Heart right ventricle (tissue), 16 donors: ENCODE results near the gene FAM187B. TPM values are rescaled to one million over a fixed set of nuclear protein-coding genes. Genes with fewer than 3 reads are reported as not detected.

ENCODE experiments used
- ATAC-seq, 8 donors: fragments of 200-7000 bp; cut with Tn5 transposase; one replicate each; pipeline ENCODE4 v1.9.1; 2020; ENCODE audit warnings: mild to moderate bottlenecking in 8 of 8, moderate library complexity in 8 of 8, moderate number of reproducible peaks in 1 of 8
- DNase-seq, 2 donors: peaks; one replicate each; pipeline ENCODE4 v3.0.0-alpha.2; 2020
- H3K27ac ChIP-seq, 10 donors: fragments of 200-600 bp; sonication (generic) in 2 of 10; one replicate each; pipeline versions ENCODE4 v1.5.0 to v1.8.0; 2020 to 2022; ENCODE audit warnings: mild to moderate bottlenecking in 3 of 10
- H3K27me3 ChIP-seq, 7 donors: fragments of 200-600 bp; one replicate each; pipeline ENCODE4 v1.8.0; 2021 to 2022; ENCODE audit warnings: mild to moderate bottlenecking in 2 of 7
- H3K36me3 ChIP-seq, 9 donors: fragments of 200-600 bp; sonication (generic) in 1 of 9; one replicate each; pipeline versions ENCODE4 v1.5.0 to v1.8.0; 2020 to 2022; ENCODE audit warnings: mild to moderate bottlenecking in 2 of 9
- H3K4me1 ChIP-seq, 9 donors: fragments of 200-600 bp; sonication (generic) in 1 of 9; one replicate each; pipeline versions ENCODE4 v1.5.0 to v1.8.0; 2020 to 2022; ENCODE audit warnings: mild to moderate bottlenecking in 4 of 9
- H3K4me3 ChIP-seq, 10 donors: fragments of 200-600 bp; sonication (generic) in 2 of 10; one replicate each; pipeline versions ENCODE4 v1.5.0 to v1.8.0; 2020 to 2022; ENCODE audit warnings: mild to moderate bottlenecking in 7 of 10, moderate library complexity in 2 of 10
- H3K9me3 ChIP-seq, 11 donors: fragments of 200-600 bp in 10 of 11; sonication (generic) in 2 of 11; one replicate each; pipeline versions ENCODE4 v1.5.0 to v1.8.0; 2013 to 2022; ENCODE audit warnings: mild to moderate bottlenecking in 2 of 11, control low read depth in 1 of 11, moderate library complexity in 1 of 11
- CTCF ChIP-seq, 9 donors: fragments of 200-600 bp; sonication (generic) in 2 of 9; IDR thresholded peaks; one replicate each; pipeline versions ENCODE4 v1.5.0 to v1.8.0; 2021 to 2022; ENCODE audit warnings: antibody characterized with exemption in 9 of 9, mild to moderate bottlenecking in 5 of 9, moderate library complexity in 1 of 9
- WGBS, 2 donors: extraction: QIAGEN DNeasy Blood & Tissue Kit; methylation state at CpG; one replicate each; pipeline ENCODE4 v1.1.7; 2013; ENCODE audit warnings: inconsistent platforms in 1 of 2; 5-methylcytosine and 5-hydroxymethylcytosine counted together
- intact Hi-C, 10 donors: fragments of 100-400 bp; cut with DNase I; formaldehyde crosslinking; loops; one replicate each; pipeline versions ENCODE4 v1.11.1 to v1.14.2; 2022
- polyA plus RNA-seq, 2 donors: library from polyadenylated mRNA; stranded (reverse); fragments of 200-250 nt; gene quantifications; one replicate each; pipeline ENCODE4 v1.2.3, GENCODE V29; 2013
- total RNA-seq, 10 donors: library from RNA; stranded (reverse); fragmentation: NEBNext Ultra II Directional in 3 of 10; extraction: Animal tissue kit (Norgen Biotek cat#: 25700) in 3 of 10; gene quantifications; one replicate each; pipeline versions ENCODE4 v1.2.1 to v1.2.4, GENCODE V29; 2021 to 2023
- donor health status: Arrhythmogenic right ventricular cardiomyopathy.
- donor health status: ischemic (EF 13 %, LVEDD 7.1; RV severe dilation, severe dysfunction).
- donor health status: healthy with polysubstance abuse.
- donor health status: DM: no; HTN: yes; CAD: no.
- donor health status: DM: no; HTN: no; CAD: no.
- donor health status: ischemic (EF 25% LVEDD 6.9; RV normal size, moderate dysfunction).
- donor health status: ischemic (EF 25% LVEDD 5.7; RV mildly dilated, moderate dysfunction).
- donor health status: healthy.
- donor health status: DM: yes; HTN: yes; CAD: no.
- donor health status: Ischemic cardiomyopathy.
- donor health status: ischemic (EF 35%, LVEDD 5.7; RV mildly dilated, moderate dysfunction).
- donor health status: nonischemic (EF 11% LVEDD 7.7; RV severe dilation, severe dysfunction).
- donor health status: DM: yes; HTN: yes; CAD: no.
- donor health status: PGD.
- donor health status: ischemic (EF 29% LVEDD 5.4; RV normal size, mild dysfunction).
- donor health status: nonischemic (EF 23%, LVEDD 6.1; RV moderate dilation, normal function).

FAM187B gene
- total and polyA plus RNA-seq, 12 donors: 0.48 TPM; not detected in 11

GRCh38 chr19:35176181-35176570 is 52.4 kb downstream of the FAM187B start:
- 69 to 71% methylated on average over 3 of the region's 3 CpGs for WGBS, 2 donors
- intact Hi-C loops: no loop called here
- no peak for ATAC-seq

More at GRCh38 chr19:35176181-35176570, 52.4 kb downstream of the FAM187B start:
- Histone ChIP-seq H3K36me3 (no peaks in the 10 kb centered on the region), H3K4me3 (no peak overlapping the region), H3K9me3 (no peaks in the 10 kb centered on the region), H3K4me1 (peaks cover 0 to 15% (median 3%) of the 10 kb centered on the region in 9 donors), H3K27ac (no peak overlapping the region), H3K27me3 (peaks cover 0 to 13% (median 0%) of the 10 kb centered on the region in 7 donors)
- TF ChIP-seq CTCF (IDR thresholded peaks at IDR 0.05): no peak
- DNase-seq: no peak

Other genes with a start within 250 kb of the FAM187B start
- 10 to 100 TPM; 19.5 to 49.4 (median 30.3) TPM for gene GRAMD1A, start 228.4 kb downstream of the FAM187B start, total RNA-seq
- 10 to 100 TPM; 38.7 to 40.9 TPM for gene GRAMD1A, start 228.4 kb downstream of the FAM187B start, polyA plus RNA-seq
- 10 to 100 TPM; 33.1 to 70.5 (median 41.5) TPM for gene SCN1B, start 198.3 kb downstream of the FAM187B start, total RNA-seq
- gene SCN1B, start 198.3 kb downstream of the FAM187B start, polyA plus RNA-seq: 10 to 100 TPM; 24.5 to 60.5 TPM
- 10 to 100 TPM in 1 of 10 donors, 1 to 10 TPM in 9; 2.8 to 13.1 (median 4.8) TPM for gene HPN, start 187.0 kb downstream of the FAM187B start, total RNA-seq
- gene HPN, start 187.0 kb downstream of the FAM187B start, polyA plus RNA-seq: 1 to 10 TPM; 1.4 to 3.5 TPM
- 1 to 10 TPM in 3 of 10 donors, under 1 TPM in 4, not detected in 3; 0.51 to 2.1 (median 0.74) TPM for gene FXYD3, start 112.9 kb downstream of the FAM187B start, total RNA-seq
- 1 to 10 TPM in 1 of 2 donors, under 1 TPM in 1; 0.78 to 2.7 TPM for gene FXYD3, start 112.9 kb downstream of the FAM187B start, polyA plus RNA-seq
- 10 to 100 TPM in 2 of 10 donors, 1 to 10 TPM in 8; 4.3 to 12.5 (median 7.5) TPM for gene LGI4, start 93.7 kb downstream of the FAM187B start, total RNA-seq
- 10 to 100 TPM in 1 of 2 donors, 1 to 10 TPM in 1; 8.9 to 30.0 TPM for gene LGI4, start 93.7 kb downstream of the FAM187B start, polyA plus RNA-seq
- 100 to 1,000 TPM; 451 to 819 (median 578) TPM for gene FXYD1, start 89.9 kb downstream of the FAM187B start, total RNA-seq
- gene FXYD1, start 89.9 kb downstream of the FAM187B start, polyA plus RNA-seq: 100 to 1,000 TPM; 251 to 605 TPM
- under 1 TPM in 3 of 10 donors, not detected in 7; 0.28 to 0.37 (median 0.30) TPM for gene FXYD7, start 85.5 kb downstream of the FAM187B start, total RNA-seq
- gene FXYD7, start 85.5 kb downstream of the FAM187B start, polyA plus RNA-seq: under 1 TPM in 1 of 2 donors, not detected in 1; 0.10 TPM
- gene FXYD5, start 74.0 kb downstream of the FAM187B start, total RNA-seq: 10 to 100 TPM; 13.9 to 36.6 (median 18.1) TPM
- gene FXYD5, start 74.0 kb downstream of the FAM187B start, polyA plus RNA-seq: 10 to 100 TPM; 48.3 to 67.4 TPM
- gene LSR, start 20.3 kb upstream of the FAM187B start, total RNA-seq: 1 to 10 TPM; 3.2 to 8.7 (median 5.2) TPM
- gene LSR, start 20.3 kb upstream of the FAM187B start, polyA plus RNA-seq: 10 to 100 TPM; 10.2 to 10.4 TPM
- gene USF2, start 40.2 kb upstream of the FAM187B start, total RNA-seq: 100 to 1,000 TPM; 134 to 185 (median 151) TPM
- gene USF2, start 40.2 kb upstream of the FAM187B start, polyA plus RNA-seq: 100 to 1,000 TPM; 125 to 171 TPM
- gene HAMP, start 53.8 kb upstream of the FAM187B start, total RNA-seq: 1 to 10 TPM in 1 of 10 donors, under 1 TPM in 1, not detected in 8; 0.44 to 3.9 TPM
- gene HAMP, start 53.8 kb upstream of the FAM187B start, polyA plus RNA-seq: 10 to 100 TPM in 1 of 2 donors, not detected in 1; 13.7 TPM
- under 1 TPM in 1 of 10 donors, not detected in 9; 0.39 TPM for gene MAG, start 63.4 kb upstream of the FAM187B start, total RNA-seq
- under 1 TPM in 1 of 2 donors, not detected in 1; 0.04 TPM for gene MAG, start 63.4 kb upstream of the FAM187B start, polyA plus RNA-seq
- gene CD22, start 100.4 kb upstream of the FAM187B start, total RNA-seq: 1 to 10 TPM in 1 of 10 donors, under 1 TPM in 7, not detected in 2; 0.22 to 1.6 (median 0.49) TPM
- gene CD22, start 100.4 kb upstream of the FAM187B start, polyA plus RNA-seq: under 1 TPM; 0.07 to 0.12 TPM
- gene FFAR1, start 119.2 kb upstream of the FAM187B start, total RNA-seq: not detected
- not detected for gene FFAR1, start 119.2 kb upstream of the FAM187B start, polyA plus RNA-seq
- gene FFAR3, start 129.7 kb upstream of the FAM187B start, total RNA-seq: under 1 TPM in 2 of 10 donors, not detected in 8; 0.40 to 0.49 TPM
- under 1 TPM in 1 of 2 donors, not detected in 1; 0.09 TPM for gene FFAR3, start 129.7 kb upstream of the FAM187B start, polyA plus RNA-seq
- not detected for gene GPR42, start 142.3 kb upstream of the FAM187B start, total RNA-seq
- gene GPR42, start 142.3 kb upstream of the FAM187B start, polyA plus RNA-seq: not detected
- gene FFAR2, start 219.5 kb upstream of the FAM187B start, total RNA-seq: 1 to 10 TPM in 1 of 10 donors, under 1 TPM in 8, not detected in 1; 0.17 to 1.4 (median 0.54) TPM
- gene FFAR2, start 219.5 kb upstream of the FAM187B start, polyA plus RNA-seq: under 1 TPM; 0.10 to 0.15 TPM